H1 (cell line): ENCODE results near the gene B9D1. TPM values are rescaled to one million over a fixed set of nuclear protein-coding genes. Genes with fewer than 3 reads are reported as not detected.

Experiments used
- CTCF ChIA-PET: fragments of 300-600 bp; sonication (Branson Sonifier 250); formaldehyde crosslinking; loops from one replicate; lab custom pipeline; 2021; ENCODE audit not compliant: partially characterized antibody; lab: Charles Lee
- POLR2A ChIA-PET: fragments of 300-600 bp; sonication (Branson Sonifier 250); formaldehyde crosslinking; loops from one replicate; lab custom pipeline; 2021; ENCODE audit warnings: inconsistent platforms; ENCODE audit not compliant: partially characterized antibody; lab: Charles Lee
- DNase-seq, 2 experiments: peaks; one replicate each; pipeline versions ENCODE4 v3.0.0 to v3.0.0-alpha.2; 2010 to 2022; ENCODE audit warnings: low spot score in 2 of 2, low read depth in 1 of 2, mixed read lengths in 1 of 2
- FAIRE-seq: peaks from 2 replicates; lab custom pipeline; 2011; peaks lifted over from hg19 to GRCh38; lab: Jason Lieb, UNC
- H2AFZ ChIP-seq: 2 replicates; pipeline ENCODE4 v1.8.1; 2012; ENCODE audit warnings: low read length, inconsistent platforms
- H2AK5ac ChIP-seq: 2 replicates; pipeline ENCODE4 v1.6.1; 2013; ENCODE audit warnings: low read depth, low read length
- H2BK120ac ChIP-seq: replicated peaks from 2 replicates; pipeline ENCODE3; 2013; ENCODE audit warnings: low read depth, low read length, inconsistent platforms
- H2BK12ac ChIP-seq: 2 replicates; pipeline ENCODE4 v1.6.1; 2013; ENCODE audit warnings: low read depth, low read length
- H2BK15ac ChIP-seq: 2 replicates; pipeline ENCODE4 v1.6.1; 2013; ENCODE audit warnings: low read length
- H2BK20ac ChIP-seq: 2 replicates; pipeline ENCODE4 v1.6.1; 2013; ENCODE audit warnings: low read length
- H2BK5ac ChIP-seq: 2 replicates; pipeline ENCODE4 v1.6.1; 2013; ENCODE audit warnings: low read depth, low read length
- H3K14ac ChIP-seq: 2 replicates; pipeline ENCODE4 v1.6.1; 2013; ENCODE audit warnings: inconsistent platforms; ENCODE audit not compliant: insufficient read length
- H3K18ac ChIP-seq: 2 replicates; pipeline ENCODE4 v1.6.1; 2013; ENCODE audit warnings: low read length; ENCODE audit errors: extremely low read depth
- H3K23ac ChIP-seq: 2 replicates; pipeline ENCODE4 v1.6.1; 2013; ENCODE audit warnings: inconsistent platforms; ENCODE audit not compliant: insufficient read length
- H3K23me2 ChIP-seq: 2 replicates; pipeline ENCODE4 v1.6.1; 2013; ENCODE audit warnings: low read depth, low read length
- H3K27ac ChIP-seq: 2 replicates; pipeline ENCODE4 v1.6.1; 2011; ENCODE audit warnings: low read depth, low read length, inconsistent platforms
- H3K27me3 ChIP-seq, 4 experiments: replicated peaks in 1 of 4; 1 replicate in 1 of 4; 2 replicates in 3 of 4; pipeline versions ENCODE4 v1.6.1 to v1.8.1; 2011 to 2013; ENCODE audit warnings: low read length in 3 of 4, mild to moderate bottlenecking in 3 of 4, inconsistent platforms in 2 of 4, mixed read lengths in 2 of 4, moderate library complexity in 1 of 4; ENCODE audit not compliant: control insufficient read depth in 3 of 4, insufficient read depth in 3 of 4; ENCODE audit errors: extremely low read depth in 1 of 4
- H3K36me3 ChIP-seq, 4 experiments: 2 replicates each; pipeline versions ENCODE4 v1.6.1 to v1.8.1; 2011 to 2013; ENCODE audit warnings: mild to moderate bottlenecking in 4 of 4, low read length in 3 of 4, moderate library complexity in 2 of 4, control low read depth in 1 of 4, inconsistent platforms in 1 of 4; ENCODE audit not compliant: insufficient read depth in 4 of 4, control insufficient read depth in 2 of 4
- H3K4ac ChIP-seq: replicated peaks from 2 replicates; pipeline ENCODE3; 2013; ENCODE audit warnings: low read length, low read depth, mixed read lengths, inconsistent platforms; ENCODE audit not compliant: insufficient read length
- H3K4me1 ChIP-seq, 4 experiments: replicated peaks in 1 of 4; 1 replicate in 1 of 4; 2 replicates in 3 of 4; pipeline versions ENCODE4 v1.6.1 to v1.8.1; 2011 to 2013; ENCODE audit warnings: low read length in 3 of 4, inconsistent platforms in 2 of 4, mixed read lengths in 1 of 4; ENCODE audit not compliant: insufficient read depth in 4 of 4, control insufficient read depth in 3 of 4
- H3K4me2 ChIP-seq, 2 experiments: 2 replicates each; pipeline versions ENCODE4 v1.6.1 to v1.8.1; 2011 to 2013; ENCODE audit warnings: low read depth in 2 of 2, low read length in 2 of 2, control low read depth in 1 of 2, inconsistent platforms in 1 of 2, mild to moderate bottlenecking in 1 of 2; ENCODE audit not compliant: insufficient read depth in 1 of 2
- H3K4me3 ChIP-seq, 4 experiments: fragments of 200-600, 300-600 bp in 1 of 4; sonication (generic), shearing (Covaris generic), sonication (Bioruptor Twin) in 1 of 4; 2 replicates each; pipeline versions ENCODE4 v1.5.1 to v1.8.1; 2011 to 2016; ENCODE audit warnings: low read length in 4 of 4, low read depth in 3 of 4, control low read depth in 2 of 4, inconsistent platforms in 2 of 4, mild to moderate bottlenecking in 2 of 4, mixed read lengths in 1 of 4, moderate library complexity in 1 of 4; ENCODE audit not compliant: insufficient read depth in 2 of 4; ENCODE audit errors: extremely low read depth in 1 of 4
- H3K56ac ChIP-seq: replicated peaks from 2 replicates; pipeline ENCODE3; 2013; ENCODE audit warnings: low read depth, mild to moderate bottlenecking, mixed read lengths, low read length, inconsistent platforms; ENCODE audit not compliant: insufficient read length
- H3K79me1 ChIP-seq: 2 replicates; pipeline ENCODE4 v1.6.1; 2013; ENCODE audit warnings: low read depth, low read length, control low read depth
- H3K79me2 ChIP-seq, 2 experiments: 2 replicates each; pipeline versions ENCODE4 v1.6.1 to v1.8.1; 2012 to 2013; ENCODE audit warnings: low read length in 2 of 2, mild to moderate bottlenecking in 2 of 2, inconsistent platforms in 1 of 2; ENCODE audit not compliant: insufficient read depth in 2 of 2, control insufficient read depth in 1 of 2
- H3K9ac ChIP-seq, 4 experiments: replicated peaks in 1 of 4; 1 replicate in 1 of 4; 2 replicates in 3 of 4; pipeline versions ENCODE4 v1.6.1 to v1.8.1; 2011 to 2013; ENCODE audit warnings: low read depth in 3 of 4, low read length in 3 of 4, control low read depth in 2 of 4, mild to moderate bottlenecking in 2 of 4, moderate library complexity in 2 of 4, inconsistent platforms in 1 of 4; ENCODE audit errors: extremely low read depth in 1 of 4
- H3K9me3 ChIP-seq, 2 experiments: 2 replicates each; pipeline versions ENCODE4 v1.6.1 to v1.8.1; 2012 to 2013; ENCODE audit warnings: mild to moderate bottlenecking in 2 of 2, moderate library complexity in 2 of 2, control low read depth in 1 of 2, inconsistent platforms in 1 of 2, low read depth in 1 of 2, low read length in 1 of 2, mixed read lengths in 1 of 2; ENCODE audit not compliant: insufficient read depth in 2 of 2
- H4K20me1 ChIP-seq, 2 experiments: replicated peaks in 1 of 2; 2 replicates each; pipeline versions ENCODE3 to v1.8.1; 2011 to 2013; ENCODE audit warnings: inconsistent platforms in 2 of 2, low read length in 2 of 2, mild to moderate bottlenecking in 1 of 2; ENCODE audit not compliant: insufficient read depth in 2 of 2, control insufficient read depth in 1 of 2
- H4K5ac ChIP-seq: 2 replicates; pipeline ENCODE4 v1.6.1; 2013; ENCODE audit warnings: low read length, low read depth, mixed read lengths, inconsistent platforms; ENCODE audit not compliant: insufficient read length
- H4K8ac ChIP-seq: 2 replicates; pipeline ENCODE4 v1.8.0; 2013; ENCODE audit warnings: mild to moderate bottlenecking, moderate library complexity, low read length, inconsistent platforms; ENCODE audit not compliant: insufficient read depth; ENCODE audit errors: extremely low read depth
- H4K91ac ChIP-seq: replicated peaks from 2 replicates; pipeline ENCODE3; 2013; ENCODE audit warnings: low read length, mixed read lengths, inconsistent platforms; ENCODE audit not compliant: insufficient read length
- CHD1 ChIP-seq: IDR thresholded peaks from 2 replicates; pipeline ENCODE4 v1.6.1; 2012; ENCODE audit warnings: low read depth, low read length, improper control_type of control experiment
- EGR1 ChIP-seq: IDR thresholded peaks from 2 replicates; pipeline ENCODE4 v1.6.1; 2011; ENCODE audit warnings: low read depth, low read length, borderline replicate concordance
- GABPA ChIP-seq: IDR thresholded peaks from 2 replicates; pipeline ENCODE4 v1.6.1; 2011; ENCODE audit warnings: mild to moderate bottlenecking, low read length, moderate library complexity, borderline replicate concordance; ENCODE audit not compliant: insufficient read depth
- KDM1A ChIP-seq: fragments of 200-600, 300-600 bp; sonication (generic); IDR thresholded peaks from 2 replicates; pipeline ENCODE4 v1.7.1; 2016; ENCODE audit warnings: mild to moderate bottlenecking, low read length, borderline replicate concordance
- KDM4A ChIP-seq: IDR thresholded peaks from one replicate; pipeline ENCODE4 v1.7.1; 2012; ENCODE audit warnings: low read depth, mild to moderate bottlenecking, moderate library complexity, low read length, inconsistent platforms; ENCODE audit not compliant: severe bottlenecking
- RBBP5 ChIP-seq: IDR thresholded peaks from 2 replicates; pipeline ENCODE4 v1.7.1; 2012; ENCODE audit warnings: low read depth, mild to moderate bottlenecking, inconsistent platforms, low read length, moderate library complexity, borderline replicate concordance
- RNF2 ChIP-seq: fragments of 200-900, 300-1000 bp; sonication (generic); IDR thresholded peaks from 2 replicates; pipeline ENCODE4 v1.7.1; 2016; ENCODE audit warnings: borderline replicate concordance, low read depth, mild to moderate bottlenecking, antibody characterized with exemption, low read length; ENCODE audit not compliant: poor library complexity, severe bottlenecking; ENCODE audit errors: missing control alignments
- SIRT6 ChIP-seq: IDR thresholded peaks from one replicate; pipeline ENCODE4 v1.7.1; 2012; ENCODE audit warnings: low read length, inconsistent platforms
- TAF1 ChIP-seq: IDR thresholded peaks from 2 replicates; pipeline ENCODE4 v1.6.1; 2011; ENCODE audit warnings: mild to moderate bottlenecking, low read depth, low read length
- TAF7 ChIP-seq: optimal IDR thresholded peaks from 2 replicates; pipeline ENCODE3; 2011; ENCODE audit warnings: low read depth, mild to moderate bottlenecking, inconsistent platforms, low read length, moderate library complexity, borderline replicate concordance
- WGBS, 2 experiments: shearing (Covaris generic) in 1 of 2; methylation state at CpG; one replicate each; pipeline versions ENCODE4 v1.1.6 to v1.1.7; 2013 to 2015; ENCODE audit warnings: low lambda C conversion rate in 2 of 2, mixed read lengths in 2 of 2, inconsistent platforms in 1 of 2, low coverage in 1 of 2, missing lambda C conversion rate in 1 of 2; ENCODE audit not compliant: insufficient replicate concordance in 2 of 2, insufficient coverage in 1 of 2, insufficient read length in 1 of 2; ENCODE audit errors: extremely low coverage in 1 of 2, missing lambda C conversion rate in 1 of 2; 5-methylcytosine and 5-hydroxymethylcytosine counted together
- polyA plus RNA-seq, 7 experiments: library from polyadenylated mRNA; depleted of rRNA in 3 of 7; stranded (reverse) in 5 of 7; unstranded in 2 of 7; fragments of >200 nt in 5 of 7; fragments of 200-250 nt in 2 of 7; gene quantifications; 1 replicate in 5 of 7; 2 replicates in 1 of 7; 4 replicates in 1 of 7; pipeline versions ENCODE4 v1.2.1 to v1.2.3, GENCODE V29; 2011 to 2013; ENCODE audit warnings: missing spikeins in 2 of 7, mixed read lengths in 2 of 7
- total RNA-seq: library from RNA; stranded (reverse); fragmentation: NEBNext Ultra II Directional; extraction: Animal tissue kit (Norgen Biotek cat#: 25700); gene quantifications from 2 replicates; pipeline ENCODE4 v1.2.1, GENCODE V29; 2021
- TF ChIP-seq, protein P1 (sequence below): IDR thresholded peaks from 2 replicates; pipeline ENCODE4 v1.6.1; 2012; ENCODE audit warnings: inconsistent platforms

B9D1 gene
- total and polyA plus RNA-seq, 2 of the 8 experiments (the other 6 are each of a cell fraction or from before 2014, with no cell fraction given): 24.6 to 65.7 TPM

- no peak overlapping the region for H4K8ac ChIP-seq
- no peak overlapping the region for H3K14ac ChIP-seq
- CTCF ChIA-PET: interaction anchor here (2.0 kb wide), 1 partner anchor 20 kb away, joined by 7 read pairs; the partner anchor contains the start of gene B9D1
- peaks cover 10% of the 10 kb centered on the region; the same call in 1 of the 2 replicates for H3K23me2 ChIP-seq
- H3K27ac ChIP-seq: no peak overlapping the region
- H4K91ac ChIP-seq: no peak overlapping the region
- no peak overlapping the region for H3K9ac ChIP-seq
- peaks cover 13% of the 10 kb centered on the region for H3K79me1 ChIP-seq
- no peak overlapping the region for H3K4ac ChIP-seq
- peaks cover 3 to 29% of the 10 kb centered on the region in 2 experiments for H4K20me1 ChIP-seq
- peaks cover 3 to 19% (median 11%) of the 10 kb centered on the region in 4 experiments for H3K4me1 ChIP-seq
- DNase-seq (no peak), FAIRE-seq (no peak)
- H3K4me3 ChIP-seq: no peak overlapping the region
- H2BK5ac ChIP-seq: no peak overlapping the region
- H3K23ac ChIP-seq: no peak overlapping the region
- no peaks in the 10 kb centered on the region for H3K9me3 ChIP-seq
- H3K56ac ChIP-seq: no peak overlapping the region
- no peak overlapping the region for H2AFZ ChIP-seq
- no peak overlapping the region for H3K4me2 ChIP-seq
- H3K18ac ChIP-seq: no peak overlapping the region
- no peak overlapping the region for H2BK15ac ChIP-seq
- WGBS, 2 experiments: 90% methylated on average over 13 of the region's 13 CpGs; no CpG with 5 or more reads in 1 of the 2 experiments
- H2BK12ac ChIP-seq: no peak overlapping the region
- peaks cover 0 to 27% of the 10 kb centered on the region in 2 experiments; a peak in 2 of 4 replicates for H3K79me2 ChIP-seq
- POLR2A ChIA-PET: no interaction called here
- H2BK20ac ChIP-seq: no peak overlapping the region
- H2AK5ac ChIP-seq: no peak overlapping the region
- H3K36me3 ChIP-seq: peaks cover 33 to 61% (median 40%) of the 10 kb centered on the region in 4 experiments
- no peak overlapping the region for H4K5ac ChIP-seq
- no peak overlapping the region for H2BK120ac ChIP-seq
- no peaks in the 10 kb centered on the region for H3K27me3 ChIP-seq
- no peak for TF ChIP-seq TAF7
- TF ChIP-seq, protein P1, sequence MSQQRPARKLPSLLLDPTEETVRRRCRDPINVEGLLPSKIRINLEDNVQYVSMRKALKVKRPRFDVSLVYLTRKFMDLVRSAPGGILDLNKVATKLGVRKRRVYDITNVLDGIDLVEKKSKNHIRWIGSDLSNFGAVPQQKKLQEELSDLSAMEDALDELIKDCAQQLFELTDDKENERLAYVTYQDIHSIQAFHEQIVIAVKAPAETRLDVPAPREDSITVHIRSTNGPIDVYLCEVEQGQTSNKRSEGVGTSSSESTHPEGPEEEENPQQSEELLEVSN: no peak
- no peak for TF ChIP-seq SIRT6
- TF ChIP-seq KDM1A: no peak
- no peak for TF ChIP-seq RNF2
- no peak for TF ChIP-seq RBBP5
- no peak for TF ChIP-seq KDM4A
- TF ChIP-seq TAF1: no peak
- no peak for TF ChIP-seq GABPA
- TF ChIP-seq EGR1: no peak
- TF ChIP-seq CHD1: no peak
Measured at GRCh38 chr17:19382531-19383444, 20.3 kb upstream of the B9D1 start.
